ENCODE measurements around the gene CDYL.
"Not testable (repeated sequence)": the region's sequence is repeated elsewhere in the genome, so short reads cannot be mapped to it uniquely, and the experiment has no call there.

The CDYL gene

GRCh38 chr6:4853782-4854511, 77.7 kb downstream of the CDYL start:
- no peak overlapping the region for H3K27ac Mint-ChIP-seq
- DNase-seq = no peak
- CTCF ChIA-PET = no interaction called here
- no peaks in the 10 kb centered on the region for H3K36me3 Mint-ChIP-seq
- H3K4me3 Mint-ChIP-seq = no peak overlapping the region
- peaks cover 11% of the 10 kb centered on the region for H3K4me1 Mint-ChIP-seq
- H3K27me3 Mint-ChIP-seq = no peaks in the 10 kb centered on the region
- H3K9me3 Mint-ChIP-seq = peaks cover 4% of the 10 kb centered on the region

- no peak overlapping the region for H3K4me3 Mint-ChIP-seq
- DNase-seq = no peak
- peaks cover 6% of the 10 kb centered on the region for H3K9me3 Mint-ChIP-seq
- peaks cover 2% of the 10 kb centered on the region for H3K4me1 Mint-ChIP-seq
- H3K36me3 Mint-ChIP-seq = peaks cover 3% of the 10 kb centered on the region
- H3K27me3 Mint-ChIP-seq = no peaks in the 10 kb centered on the region
- no peak overlapping the region for H3K27ac Mint-ChIP-seq
- CTCF ChIA-PET = no interaction called here
Observed at GRCh38 chr6:4856785-4857184, 80.6 kb downstream of the CDYL start.

GRCh38 chr6:4858194-4859015, 82.2 kb downstream of the CDYL start:
- H3K4me3 Mint-ChIP-seq = no peak overlapping the region
- H3K9me3 Mint-ChIP-seq = peaks cover 4% of the 10 kb centered on the region
- no peaks in the 10 kb centered on the region for H3K27me3 Mint-ChIP-seq
- H3K4me1 Mint-ChIP-seq = peaks cover 2% of the 10 kb centered on the region
- DNase-seq = no peak
- H3K36me3 Mint-ChIP-seq = peaks cover 3% of the 10 kb centered on the region
- no peak overlapping the region for H3K27ac Mint-ChIP-seq
- CTCF ChIA-PET = interaction anchor here (1.2 kb wide), 1 partner anchor 77 kb away, joined by 3 read pairs; no protein-coding TSS in a partner anchor

- no peaks in the 10 kb centered on the region for H3K4me1 Mint-ChIP-seq
- H3K4me3 Mint-ChIP-seq = no peak overlapping the region
- no peaks in the 10 kb centered on the region for H3K27me3 Mint-ChIP-seq
- no peak for DNase-seq
- no peak overlapping the region for H3K27ac Mint-ChIP-seq
- H3K36me3 Mint-ChIP-seq = peaks cover 3% of the 10 kb centered on the region
- H3K9me3 Mint-ChIP-seq = peaks cover 13% of the 10 kb centered on the region
- CTCF ChIA-PET = interaction anchor here (0.6 kb wide), 1 partner anchor 393 kb away, joined by 3 read pairs; no protein-coding TSS in a partner anchor
Observed at GRCh38 chr6:4860387-4860786, 84.2 kb downstream of the CDYL start.

- Mint-ChIP-seq H3K9me3 (peaks cover 13% of the 10 kb centered on the region), H3K27me3 (no peaks in the 10 kb centered on the region), H3K4me3 (no peak overlapping the region), H3K4me1 (no peaks in the 10 kb centered on the region), H3K36me3 (peaks cover 3% of the 10 kb centered on the region), H3K27ac (peak overlapping the region; percentile 11)
- CTCF ChIA-PET = no interaction called here
- no peak for DNase-seq
Observed at GRCh38 chr6:4861564-4861963, 85.4 kb downstream of the CDYL start.

GRCh38 chr6:4864519-4864918, 88.3 kb downstream of the CDYL start:
- CTCF ChIA-PET = no interaction called here
- Mint-ChIP-seq H3K27ac (no peak overlapping the region), H3K27me3 (no peaks in the 10 kb centered on the region), H3K36me3 (peaks cover 3% of the 10 kb centered on the region), H3K4me3 (no peak overlapping the region), H3K9me3 (peaks cover 19% of the 10 kb centered on the region), H3K4me1 (no peaks in the 10 kb centered on the region)
- no peak for DNase-seq

GRCh38 chr6:4865006-4865405, 88.8 kb downstream of the CDYL start:
- H3K27ac Mint-ChIP-seq, H3K4me3 Mint-ChIP-seq, DNase-seq, H3K4me1 Mint-ChIP-seq, H3K36me3 Mint-ChIP-seq, CTCF ChIA-PET, H3K27me3 Mint-ChIP-seq: not testable (repeated sequence)
- H3K9me3 Mint-ChIP-seq = peaks cover 19% of the 10 kb centered on the region

GRCh38 chr6:4870821-4871494, 94.8 kb downstream of the CDYL start:
- no peak overlapping the region for H3K4me3 Mint-ChIP-seq
- H3K27me3 Mint-ChIP-seq = no peaks in the 10 kb centered on the region
- CTCF ChIA-PET = no interaction called here
- no peak for DNase-seq
- no peaks in the 10 kb centered on the region for H3K36me3 Mint-ChIP-seq
- no peak overlapping the region for H3K27ac Mint-ChIP-seq
- peaks cover 6% of the 10 kb centered on the region for H3K9me3 Mint-ChIP-seq
- no peaks in the 10 kb centered on the region for H3K4me1 Mint-ChIP-seq

- Mint-ChIP-seq H3K27me3 (no peaks in the 10 kb centered on the region), H3K27ac (no peak overlapping the region), H3K4me1 (no peaks in the 10 kb centered on the region), H3K4me3 (no peak overlapping the region), H3K36me3 (no peaks in the 10 kb centered on the region), H3K9me3 (peaks cover 6% of the 10 kb centered on the region)
- DNase-seq = no peak
- CTCF ChIA-PET = no interaction called here
Observed at GRCh38 chr6:4871825-4872224, 95.6 kb downstream of the CDYL start.

GRCh38 chr6:4872841-4873240, 96.6 kb downstream of the CDYL start:
- Mint-ChIP-seq H3K27ac (no peak overlapping the region), H3K36me3 (no peaks in the 10 kb centered on the region), H3K9me3 (peaks cover under 1% of the 10 kb centered on the region), H3K4me1 (no peaks in the 10 kb centered on the region), H3K27me3 (no peaks in the 10 kb centered on the region), H3K4me3 (no peak overlapping the region)
- CTCF ChIA-PET = no interaction called here
- DNase-seq = no peak

GRCh38 chr6:4873928-4874327, 97.7 kb downstream of the CDYL start:
- Mint-ChIP-seq H3K4me3 (no peak overlapping the region), H3K36me3 (no peaks in the 10 kb centered on the region), H3K4me1 (no peaks in the 10 kb centered on the region), H3K9me3 (no peaks in the 10 kb centered on the region), H3K27ac (no peak overlapping the region), H3K27me3 (no peaks in the 10 kb centered on the region)
- no peak for DNase-seq
- CTCF ChIA-PET = no interaction called here

GRCh38 chr6:4879741-4880275, 103.6 kb downstream of the CDYL start:
- DNase-seq = no peak
- H3K9me3 Mint-ChIP-seq = peaks cover 2% of the 10 kb centered on the region
- H3K4me1 Mint-ChIP-seq = no peaks in the 10 kb centered on the region
- H3K36me3 Mint-ChIP-seq = no peaks in the 10 kb centered on the region
- no peak overlapping the region for H3K4me3 Mint-ChIP-seq
- H3K27ac Mint-ChIP-seq = no peak overlapping the region
- no peaks in the 10 kb centered on the region for H3K27me3 Mint-ChIP-seq
- CTCF ChIA-PET = no interaction called here

GRCh38 chr6:4880363-4880762, 104.2 kb downstream of the CDYL start:
- H3K4me3 Mint-ChIP-seq = no peak overlapping the region
- no peaks in the 10 kb centered on the region for H3K4me1 Mint-ChIP-seq

GRCh38 chr6:4883298-4883697, 107.1 kb downstream of the CDYL start:
- H3K36me3 Mint-ChIP-seq = no peaks in the 10 kb centered on the region
- H3K9me3 Mint-ChIP-seq = peaks cover 2% of the 10 kb centered on the region
- CTCF ChIA-PET = no interaction called here
- H3K27ac Mint-ChIP-seq = no peak overlapping the region
- no peaks in the 10 kb centered on the region for H3K4me1 Mint-ChIP-seq
- no peak overlapping the region for H3K4me3 Mint-ChIP-seq
- DNase-seq = no peak
- H3K27me3 Mint-ChIP-seq = no peaks in the 10 kb centered on the region

More at GRCh38 chr6:4880363-4880762, 104.2 kb downstream of the CDYL start:
- Mint-ChIP-seq H3K27me3 (no peaks in the 10 kb centered on the region), H3K36me3 (no peaks in the 10 kb centered on the region), H3K9me3 (peaks cover 2% of the 10 kb centered on the region), H3K27ac (no peak overlapping the region)
- CTCF ChIA-PET = no interaction called here
- DNase-seq = no peak
